Amygdala (tissue), 56 donors: ENCODE results near the gene MKNK2.
"Not testable (repeated sequence)": the region's sequence is repeated elsewhere in the genome, so short reads cannot be mapped to it uniquely, and the experiment has no call there.

Experiments used
- DNase-seq, 56 donors: peaks; one replicate each; lab custom pipeline; 2025; lab: John Stamatoyannopoulos, UW

MKNK2 gene

GRCh38 chr19:2034729-2035589 is 16.1 kb downstream of the MKNK2 start:
- DNase-seq: peak in 2 of 56 donors; percentile 36 to 78

- not testable (repeated sequence) for DNase-seq
These were observed 16.8 kb downstream of the MKNK2 start for GRCh38 chr19:2034253-2034652.

GRCh38 chr19:2033825-2034159 is 17.3 kb downstream of the MKNK2 start:
- no peak for DNase-seq

- DNase-seq: no peak
These were observed 17.8 kb downstream of the MKNK2 start for GRCh38 chr19:2033115-2033824.

GRCh38 chr19:2032296-2032941 is 18.6 kb downstream of the MKNK2 start:
- peak; percentile 42 to 98 (median 91) for DNase-seq

DNA sequence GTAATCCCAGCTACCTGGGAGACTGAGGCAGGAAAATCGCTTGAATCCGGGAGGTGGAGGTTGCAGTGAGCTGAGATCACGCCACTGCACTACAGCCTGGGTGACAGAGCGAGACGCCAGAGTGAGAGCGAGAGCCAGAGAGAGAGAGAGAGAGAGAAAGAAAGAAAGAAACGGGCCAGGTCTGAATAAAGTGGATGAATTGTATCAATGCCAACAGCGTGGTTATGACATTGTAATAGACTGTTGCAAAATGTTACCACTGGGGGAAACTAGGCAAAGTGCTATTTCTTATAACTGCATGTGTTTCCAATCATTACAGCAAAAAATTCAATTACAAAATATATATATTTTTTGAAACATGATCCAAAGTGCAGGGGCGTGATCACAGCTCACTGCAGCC is 23.7 kb downstream of the MKNK2 start:
- DNase-seq: no peak

GRCh38 chr19:2026770-2027169 is 24.3 kb downstream of the MKNK2 start:
- no peak for DNase-seq

GRCh38 chr19:2022289-2022688 is 28.8 kb downstream of the MKNK2 start:
- no peak for DNase-seq

- DNase-seq: no peak
These were observed 29.4 kb downstream of the MKNK2 start for GRCh38 chr19:2021453-2022140.

GRCh38 chr19:2018752-2019151 is 32.3 kb downstream of the MKNK2 start:
- DNase-seq: no peak

- DNase-seq: peak in 48 of 56 donors; percentile 10 to 81 (median 54)
These were observed 34.8 kb downstream of the MKNK2 start for GRCh38 chr19:2016041-2016807.

GRCh38 chr19:2015608-2015950 is 35.5 kb downstream of the MKNK2 start, which contains the start of gene BTBD2:
Gene BTBD2 (minus strand): TSS chr19:2015714. CDS start chr19:2015703, 11 bp downstream.
- peak in 41 of 56 donors; percentile 6 to 80 (median 42) for DNase-seq

DNA sequence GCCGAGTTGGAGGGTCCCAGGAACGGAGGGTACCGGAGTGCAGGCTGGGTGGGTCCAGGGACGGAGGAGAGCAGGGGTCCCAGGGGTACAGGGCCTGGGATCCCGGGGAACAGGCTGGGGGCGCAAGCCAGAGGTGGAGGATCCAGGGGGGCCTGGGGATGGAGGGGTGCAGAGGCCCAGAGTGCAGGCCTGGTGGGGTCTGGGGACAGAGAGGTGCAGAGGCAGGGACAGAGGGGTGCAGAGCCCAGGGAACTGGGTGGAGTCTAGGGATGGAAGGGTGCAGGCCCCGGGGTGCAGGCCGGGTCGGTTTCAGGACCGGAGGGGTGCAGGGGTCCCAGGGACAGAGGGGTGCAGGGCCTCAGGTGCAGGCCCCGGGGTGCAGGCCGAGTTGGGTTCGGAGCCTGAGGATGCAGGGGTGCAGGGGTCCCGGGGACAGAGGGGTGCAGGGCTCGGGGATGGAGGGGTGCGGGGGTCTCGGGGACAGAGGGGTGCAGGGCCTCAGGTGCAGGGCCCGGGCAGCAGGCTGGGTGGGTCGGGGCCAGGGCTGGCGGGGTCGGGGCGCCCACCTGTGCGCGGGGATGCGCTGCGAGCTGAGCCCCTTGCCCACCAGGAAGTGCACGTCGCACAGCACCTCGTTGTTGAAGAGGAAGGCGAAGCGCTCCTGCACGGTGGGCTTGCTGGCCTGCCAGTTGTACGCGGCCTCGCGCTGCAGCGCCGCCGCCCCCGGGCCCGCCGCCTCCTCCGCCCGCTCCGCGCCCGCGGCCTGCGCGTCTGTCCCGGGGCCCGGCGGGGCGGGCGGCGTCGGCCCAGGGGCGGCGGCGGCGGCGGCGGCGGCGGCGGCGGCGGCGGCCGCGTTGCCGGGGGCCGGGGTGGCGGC is 36.1 kb downstream of the MKNK2 start:
- peak in 2 of 56 donors; percentile 13 to 28 for DNase-seq

DNA sequence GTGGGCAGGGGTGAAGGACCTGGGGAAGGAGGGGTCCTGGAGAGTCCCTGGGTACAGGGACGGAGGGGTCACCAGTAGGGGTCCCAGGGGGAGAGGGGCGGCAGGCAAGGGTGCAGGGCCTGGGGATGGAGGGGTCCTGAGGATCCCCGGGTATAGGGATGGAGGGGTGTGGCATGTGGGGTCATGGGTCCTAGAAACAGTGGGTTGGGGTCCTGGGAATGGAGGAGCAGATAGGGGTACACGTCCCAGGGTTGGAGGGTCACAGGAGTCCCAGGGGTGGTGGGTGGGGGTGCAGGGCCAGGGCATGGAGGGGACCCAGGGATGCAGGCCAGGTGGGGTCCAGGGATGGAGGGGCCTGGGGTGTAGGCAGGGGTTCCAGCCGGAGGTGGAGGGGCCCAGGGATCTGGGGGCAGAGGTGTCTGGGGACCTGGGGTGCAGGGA is 36.9 kb downstream of the MKNK2 start:
- DNase-seq: no peak

- no peak for DNase-seq
These were observed 37.4 kb downstream of the MKNK2 start for GRCh38 chr19:2013683-2013961.

DNA sequence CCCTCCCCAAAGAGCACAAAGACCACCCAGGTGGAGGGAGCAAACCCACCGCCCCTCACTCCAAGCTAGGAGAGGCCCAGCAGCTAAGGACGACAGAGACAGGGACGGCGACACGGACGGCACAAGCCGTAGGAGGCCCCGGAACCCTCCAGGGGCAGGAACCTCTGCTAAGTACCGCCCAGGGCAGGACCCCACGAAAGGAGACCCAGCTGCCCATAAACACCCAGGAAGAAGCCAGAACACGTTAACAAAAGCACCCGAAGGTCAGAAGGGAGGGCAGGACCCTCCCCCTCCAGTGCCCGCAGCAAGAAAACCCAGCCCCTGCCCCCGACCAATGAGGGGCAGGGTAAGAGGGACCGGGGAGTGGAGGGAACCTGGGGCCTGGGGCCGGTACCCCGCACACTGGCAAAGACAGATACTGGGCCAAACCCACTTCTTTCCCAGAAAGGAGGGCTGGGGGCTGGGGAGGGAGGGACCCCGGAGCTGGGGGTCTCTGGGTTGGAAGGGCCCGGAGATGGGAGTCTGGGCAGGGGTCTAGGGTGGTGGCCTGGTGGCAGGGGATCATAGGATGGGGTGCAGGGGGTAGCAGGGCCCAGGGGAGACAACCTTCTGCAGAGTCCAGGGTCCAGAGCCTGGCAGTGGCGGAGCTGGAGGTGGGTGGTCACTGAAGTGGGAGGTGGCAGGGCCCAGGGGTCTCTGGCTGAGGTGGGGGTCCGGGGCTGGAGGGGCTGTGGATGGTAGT is 37.9 kb downstream of the MKNK2 start:
- no peak for DNase-seq

DNA sequence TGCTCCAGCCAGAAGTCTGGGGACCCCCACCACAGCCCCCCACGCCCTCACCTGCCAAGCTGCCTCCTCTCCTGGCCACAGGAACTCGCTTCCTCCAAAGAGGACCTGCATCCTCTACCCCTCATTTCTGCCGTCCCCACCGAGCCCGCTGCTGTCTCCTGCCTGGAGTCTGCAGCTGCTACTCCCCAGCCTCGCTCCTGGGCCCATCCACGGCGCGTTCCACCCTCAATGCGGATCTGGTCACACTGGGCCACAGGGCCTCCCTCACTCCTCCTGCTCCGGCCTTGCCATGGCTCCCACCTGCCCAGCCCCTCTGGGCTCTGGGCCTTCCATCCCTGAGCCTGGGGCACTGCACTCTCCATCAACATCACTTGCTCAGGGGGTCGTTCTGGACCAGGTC is 39.9 kb downstream of the MKNK2 start:
- DNase-seq: no peak

- DNase-seq: no peak
These were observed 40.8 kb downstream of the MKNK2 start for GRCh38 chr19:2010135-2010668.
